ENCODE results near the gene PCA3.

DNA sequence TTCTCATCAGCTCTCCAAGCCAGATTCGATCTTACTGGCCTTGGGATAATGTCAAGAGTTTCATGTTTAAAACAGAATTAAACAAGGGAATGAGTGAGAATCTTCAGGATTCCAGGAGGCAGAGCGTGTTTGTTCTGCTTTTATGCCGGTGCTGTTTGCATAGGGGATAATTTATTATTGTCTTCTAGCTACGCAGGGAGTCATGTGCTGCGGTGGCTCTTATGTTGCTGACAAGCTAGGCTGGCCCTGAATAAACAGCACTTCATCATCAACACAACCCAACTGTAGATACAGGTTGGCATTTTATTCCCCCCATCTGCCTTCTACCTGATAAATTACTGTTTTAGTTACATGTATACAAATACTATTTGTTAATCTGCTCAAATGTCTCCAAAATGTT is 47.1 kb upstream of the PCA3 start:
- TF ChIP-seq, protein P1, sequence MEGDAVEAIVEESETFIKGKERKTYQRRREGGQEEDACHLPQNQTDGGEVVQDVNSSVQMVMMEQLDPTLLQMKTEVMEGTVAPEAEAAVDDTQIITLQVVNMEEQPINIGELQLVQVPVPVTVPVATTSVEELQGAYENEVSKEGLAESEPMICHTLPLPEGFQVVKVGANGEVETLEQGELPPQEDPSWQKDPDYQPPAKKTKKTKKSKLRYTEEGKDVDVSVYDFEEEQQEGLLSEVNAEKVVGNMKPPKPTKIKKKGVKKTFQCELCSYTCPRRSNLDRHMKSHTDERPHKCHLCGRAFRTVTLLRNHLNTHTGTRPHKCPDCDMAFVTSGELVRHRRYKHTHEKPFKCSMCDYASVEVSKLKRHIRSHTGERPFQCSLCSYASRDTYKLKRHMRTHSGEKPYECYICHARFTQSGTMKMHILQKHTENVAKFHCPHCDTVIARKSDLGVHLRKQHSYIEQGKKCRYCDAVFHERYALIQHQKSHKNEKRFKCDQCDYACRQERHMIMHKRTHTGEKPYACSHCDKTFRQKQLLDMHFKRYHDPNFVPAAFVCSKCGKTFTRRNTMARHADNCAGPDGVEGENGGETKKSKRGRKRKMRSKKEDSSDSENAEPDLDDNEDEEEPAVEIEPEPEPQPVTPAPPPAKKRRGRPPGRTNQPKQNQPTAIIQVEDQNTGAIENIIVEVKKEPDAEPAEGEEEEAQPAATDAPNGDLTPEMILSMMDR (conservative IDR thresholded peaks at IDR 0.05; ENCODE audit: low read depth, low read length): no peak
- TF ChIP-seq EZH2 (IDR thresholded peaks at IDR 0.05; ENCODE audit: borderline replicate concordance, low read depth, low read length, poor library complexity, severe bottlenecking): no peak

Data from A673 (cell line).